PC-9 (cell line): ENCODE measurements around the gene PKP2. TPM values are rescaled to one million over a fixed set of nuclear protein-coding genes. Genes with fewer than 3 reads are reported as not detected.

ENCODE experiments used
- BruUV-seq: library from RNA; stranded (reverse); fragments of 400-500 nt; replicated peaks from 2 replicates; lab custom pipeline; 2021; lab: Mats Ljungman, UMichigan
- CTCF ChIA-PET: fragments of 300-600 bp; sonication (Branson Sonifier 250); formaldehyde crosslinking; loops from one replicate; lab custom pipeline; 2022; ENCODE audit warnings: antibody characterized with exemption; lab: Charles Lee
- POLR2A ChIA-PET: fragments of 300-600 bp; sonication (Branson Sonifier 250); formaldehyde crosslinking; loops from one replicate; lab custom pipeline; 2022; ENCODE audit warnings: antibody characterized with exemption; ENCODE audit not compliant: unreplicated experiment; lab: Charles Lee
- DNase-seq, 2 experiments: peaks; one replicate each; pipeline versions ENCODE4 v3.0.0 to v3.0.0-alpha.2; 2015 to 2022; ENCODE audit warnings: mixed read lengths in 1 of 2
- H2AFZ ChIP-seq: fragments of 200-600 bp; sonication (generic); 2 replicates; pipeline ENCODE4 v1.8.1; 2017; ENCODE audit warnings: antibody characterized with exemption
- H3F3A ChIP-seq: fragments of 200-600 bp; sonication (generic); 2 replicates; pipeline ENCODE4 v1.8.1; 2017; ENCODE audit warnings: antibody characterized with exemption, mild to moderate bottlenecking, low read depth; ENCODE audit not compliant: insufficient read depth
- H3K27ac ChIP-seq: fragments of 200-600 bp; sonication (generic); 2 replicates; pipeline ENCODE4 v1.6.1; 2016; ENCODE audit warnings: mixed run types
- H3K27me3 ChIP-seq: fragments of 200-600 bp; sonication (generic); 2 replicates; pipeline ENCODE4 v1.6.1; 2016; ENCODE audit warnings: low read depth, mixed run types; ENCODE audit not compliant: insufficient read depth
- H3K36me3 ChIP-seq: fragments of 200-600 bp; sonication (generic); 2 replicates; pipeline ENCODE4 v1.6.1; 2016; ENCODE audit warnings: low read depth, mixed run types
- H3K4me1 ChIP-seq: fragments of 200-600 bp; sonication (generic); replicated peaks from 2 replicates; pipeline ENCODE4 v1.6.1; 2016; ENCODE audit warnings: mixed run types; ENCODE audit not compliant: insufficient read depth
- H3K4me2 ChIP-seq: fragments of 200-600 bp; sonication (generic); 2 replicates; pipeline ENCODE4 v1.6.1; 2017; ENCODE audit warnings: mixed run types
- H3K4me3 ChIP-seq: fragments of 200-600 bp; sonication (generic); 2 replicates; pipeline ENCODE4 v1.6.1; 2016; ENCODE audit warnings: mixed run types
- H3K79me2 ChIP-seq: fragments of 200-600 bp; sonication (generic); 2 replicates; pipeline ENCODE4 v1.6.1; 2017; ENCODE audit warnings: low read depth, mixed run types
- H3K9me2 ChIP-seq: fragments of 200-600 bp; sonication (generic); 2 replicates; pipeline ENCODE4 v1.8.1; 2017; ENCODE audit warnings: mild to moderate bottlenecking; ENCODE audit not compliant: insufficient read depth
- H3K9me3 ChIP-seq: fragments of 200-600 bp; sonication (generic); 2 replicates; pipeline ENCODE4 v1.8.1; 2016; ENCODE audit warnings: low read depth; ENCODE audit not compliant: insufficient read depth
- H4K20me1 ChIP-seq: fragments of 200-600 bp; sonication (generic); 2 replicates; pipeline ENCODE4 v1.8.1; 2017; ENCODE audit not compliant: insufficient read depth
- CTCF ChIP-seq: fragments of 200-600 bp; sonication (generic); conservative IDR thresholded peaks from 2 replicates; pipeline ENCODE4 v1.6.1; 2017; ENCODE audit warnings: mixed run types, antibody characterized with exemption, mild to moderate bottlenecking, moderate library complexity
- EZH2 ChIP-seq: fragments of 200-600 bp; sonication (generic); IDR thresholded peaks from 2 replicates; pipeline ENCODE4 v1.8.0; 2017; ENCODE audit warnings: antibody characterized with exemption, low read depth
- intact Hi-C: fragments of 100-400 bp; cut with micrococcal nuclease; formaldehyde crosslinking; loops from one replicate; pipeline ENCODE4 v1.10.0; 2022; ENCODE audit not compliant: unreplicated experiment
- total RNA-seq: library from RNA; stranded (reverse); gene quantifications from 2 replicates; pipeline ENCODE4 v1.2.3, GENCODE V29; 2021

Gene PKP2
- total RNA-seq, 1 experiment from 2014 or later: 88.1 TPM

GRCh38 chr12:32926963-32927362 is 30.4 kb upstream of the PKP2 start:
- Histone ChIP-seq H3K27me3 (no peaks in the 10 kb centered on the region), H3K79me2 (no peaks in the 10 kb centered on the region), H2AFZ (no peak overlapping the region), H3K9me3 (no peaks in the 10 kb centered on the region), H3F3A (peaks cover 3% of the 10 kb centered on the region; the same call in 1 of the 2 replicates), H3K27ac (no peak overlapping the region), H3K4me3 (no peak overlapping the region), H3K9me2 (no peaks in the 10 kb centered on the region), H3K4me2 (no peak overlapping the region), H4K20me1 (no peaks in the 10 kb centered on the region), H3K4me1 (peaks cover under 1% of the 10 kb centered on the region; the same call in 1 of the 2 replicates), H3K36me3 (no peaks in the 10 kb centered on the region)
- no peak for DNase-seq
- no peak for TF ChIP-seq CTCF
- TF ChIP-seq EZH2: no peak
- BruUV-seq: no TSS peak
- ChIA-PET POLR2A (no interaction called here), CTCF (no interaction called here)
- intact Hi-C loops: no loop called here

- no peaks in the 10 kb centered on the region for H3K36me3 ChIP-seq
- BruUV-seq: no TSS peak
- POLR2A ChIA-PET: no interaction called here
Observed at GRCh38 chr12:32926356-32926755, 29.8 kb upstream of the PKP2 start.

GRCh38 chr12:32922546-32923297 is 26.1 kb upstream of the PKP2 start:
- H3K4me3 ChIP-seq: no peak overlapping the region
- BruUV-seq: no TSS peak
- no peaks in the 10 kb centered on the region for H3K36me3 ChIP-seq
- no peaks in the 10 kb centered on the region; the same call in 1 of the 2 replicates for H3K9me3 ChIP-seq
- TF ChIP-seq CTCF: no peak
- TF ChIP-seq EZH2: no peak
- H2AFZ ChIP-seq: no peak overlapping the region
- ChIA-PET CTCF (interaction anchor here (0.7 kb wide), 1 partner anchor 1357 kb away, joined by 6 read pairs; no protein-coding TSS in a partner anchor), POLR2A (interaction anchor here (0.6 kb wide), 1 partner anchor 40 kb away, joined by 5 read pairs; no protein-coding TSS in a partner anchor)
- H3K79me2 ChIP-seq: no peaks in the 10 kb centered on the region
- H3K4me2 ChIP-seq: no peak overlapping the region
- peaks cover 34% of the 10 kb centered on the region for H3F3A ChIP-seq
- H3K9me2 ChIP-seq: no peaks in the 10 kb centered on the region
- no peak for DNase-seq
- no peaks in the 10 kb centered on the region for H3K27me3 ChIP-seq
- intact Hi-C loops: no loop called here
- no peaks in the 10 kb centered on the region for H4K20me1 ChIP-seq
- H3K4me1 ChIP-seq: peaks cover 31% of the 10 kb centered on the region
- H3K27ac ChIP-seq: no peak overlapping the region

More at GRCh38 chr12:32926356-32926755, 29.8 kb upstream of the PKP2 start:
- Histone ChIP-seq H2AFZ (no peak overlapping the region), H3K27me3 (no peaks in the 10 kb centered on the region), H3K4me2 (no peak overlapping the region), H3K4me3 (no peak overlapping the region), H4K20me1 (no peaks in the 10 kb centered on the region), H3K4me1 (peaks cover 7% of the 10 kb centered on the region), H3F3A (peaks cover 8% of the 10 kb centered on the region; the same call in 1 of the 2 replicates), H3K9me3 (no peaks in the 10 kb centered on the region), H3K9me2 (no peaks in the 10 kb centered on the region), H3K27ac (no peak overlapping the region), H3K79me2 (no peaks in the 10 kb centered on the region)
- CTCF ChIA-PET: no interaction called here
- DNase-seq: no peak
- no peak for TF ChIP-seq EZH2
- intact Hi-C loops: no loop called here
